H1 (cell line): ENCODE data around the gene SIAH3. TPM values are rescaled to one million over a fixed set of nuclear protein-coding genes. Genes with fewer than 3 reads are reported as not detected.

Source experiments
- CTCF ChIA-PET: fragments of 300-600 bp; sonication (Branson Sonifier 250); formaldehyde crosslinking; loops from one replicate; lab custom pipeline; 2021; ENCODE audit not compliant: partially characterized antibody; lab: Charles Lee
- POLR2A ChIA-PET: fragments of 300-600 bp; sonication (Branson Sonifier 250); formaldehyde crosslinking; loops from one replicate; lab custom pipeline; 2021; ENCODE audit warnings: inconsistent platforms; ENCODE audit not compliant: partially characterized antibody; lab: Charles Lee
- DNase-seq, 2 experiments: peaks; one replicate each; pipeline versions ENCODE4 v3.0.0 to v3.0.0-alpha.2; 2010 to 2022; ENCODE audit warnings: low spot score in 2 of 2, low read depth in 1 of 2, mixed read lengths in 1 of 2
- FAIRE-seq: peaks from 2 replicates; lab custom pipeline; 2011; peaks lifted over from hg19 to GRCh38; lab: Jason Lieb, UNC
- H2AFZ ChIP-seq: 2 replicates; pipeline ENCODE4 v1.8.1; 2012; ENCODE audit warnings: low read length, inconsistent platforms
- H2AK5ac ChIP-seq: 2 replicates; pipeline ENCODE4 v1.6.1; 2013; ENCODE audit warnings: low read depth, low read length
- H2BK120ac ChIP-seq: replicated peaks from 2 replicates; pipeline ENCODE3; 2013; ENCODE audit warnings: low read depth, low read length, inconsistent platforms
- H2BK12ac ChIP-seq: 2 replicates; pipeline ENCODE4 v1.6.1; 2013; ENCODE audit warnings: low read depth, low read length
- H2BK15ac ChIP-seq: 2 replicates; pipeline ENCODE4 v1.6.1; 2013; ENCODE audit warnings: low read length
- H2BK20ac ChIP-seq: 2 replicates; pipeline ENCODE4 v1.6.1; 2013; ENCODE audit warnings: low read length
- H2BK5ac ChIP-seq: 2 replicates; pipeline ENCODE4 v1.6.1; 2013; ENCODE audit warnings: low read depth, low read length
- H3K14ac ChIP-seq: 2 replicates; pipeline ENCODE4 v1.6.1; 2013; ENCODE audit warnings: inconsistent platforms; ENCODE audit not compliant: insufficient read length
- H3K18ac ChIP-seq: 2 replicates; pipeline ENCODE4 v1.6.1; 2013; ENCODE audit warnings: low read length; ENCODE audit errors: extremely low read depth
- H3K23ac ChIP-seq: 2 replicates; pipeline ENCODE4 v1.6.1; 2013; ENCODE audit warnings: inconsistent platforms; ENCODE audit not compliant: insufficient read length
- H3K23me2 ChIP-seq: 2 replicates; pipeline ENCODE4 v1.6.1; 2013; ENCODE audit warnings: low read depth, low read length
- H3K27ac ChIP-seq: 2 replicates; pipeline ENCODE4 v1.6.1; 2011; ENCODE audit warnings: low read depth, low read length, inconsistent platforms
- H3K27me3 ChIP-seq, 4 experiments: replicated peaks in 1 of 4; 1 replicate in 1 of 4; 2 replicates in 3 of 4; pipeline versions ENCODE4 v1.6.1 to v1.8.1; 2011 to 2013; ENCODE audit warnings: low read length in 3 of 4, mild to moderate bottlenecking in 3 of 4, inconsistent platforms in 2 of 4, mixed read lengths in 2 of 4, moderate library complexity in 1 of 4; ENCODE audit not compliant: control insufficient read depth in 3 of 4, insufficient read depth in 3 of 4; ENCODE audit errors: extremely low read depth in 1 of 4
- H3K36me3 ChIP-seq, 4 experiments: 2 replicates each; pipeline versions ENCODE4 v1.6.1 to v1.8.1; 2011 to 2013; ENCODE audit warnings: mild to moderate bottlenecking in 4 of 4, low read length in 3 of 4, moderate library complexity in 2 of 4, control low read depth in 1 of 4, inconsistent platforms in 1 of 4; ENCODE audit not compliant: insufficient read depth in 4 of 4, control insufficient read depth in 2 of 4
- H3K4ac ChIP-seq: replicated peaks from 2 replicates; pipeline ENCODE3; 2013; ENCODE audit warnings: low read length, low read depth, mixed read lengths, inconsistent platforms; ENCODE audit not compliant: insufficient read length
- H3K4me1 ChIP-seq, 4 experiments: replicated peaks in 1 of 4; 1 replicate in 1 of 4; 2 replicates in 3 of 4; pipeline versions ENCODE4 v1.6.1 to v1.8.1; 2011 to 2013; ENCODE audit warnings: low read length in 3 of 4, inconsistent platforms in 2 of 4, mixed read lengths in 1 of 4; ENCODE audit not compliant: insufficient read depth in 4 of 4, control insufficient read depth in 3 of 4
- H3K4me2 ChIP-seq, 2 experiments: 2 replicates each; pipeline versions ENCODE4 v1.6.1 to v1.8.1; 2011 to 2013; ENCODE audit warnings: low read depth in 2 of 2, low read length in 2 of 2, control low read depth in 1 of 2, inconsistent platforms in 1 of 2, mild to moderate bottlenecking in 1 of 2; ENCODE audit not compliant: insufficient read depth in 1 of 2
- H3K4me3 ChIP-seq, 4 experiments: fragments of 200-600, 300-600 bp in 1 of 4; sonication (generic), shearing (Covaris generic), sonication (Bioruptor Twin) in 1 of 4; 2 replicates each; pipeline versions ENCODE4 v1.5.1 to v1.8.1; 2011 to 2016; ENCODE audit warnings: low read length in 4 of 4, low read depth in 3 of 4, control low read depth in 2 of 4, inconsistent platforms in 2 of 4, mild to moderate bottlenecking in 2 of 4, mixed read lengths in 1 of 4, moderate library complexity in 1 of 4; ENCODE audit not compliant: insufficient read depth in 2 of 4; ENCODE audit errors: extremely low read depth in 1 of 4
- H3K56ac ChIP-seq: replicated peaks from 2 replicates; pipeline ENCODE3; 2013; ENCODE audit warnings: low read depth, mild to moderate bottlenecking, mixed read lengths, low read length, inconsistent platforms; ENCODE audit not compliant: insufficient read length
- H3K79me1 ChIP-seq: 2 replicates; pipeline ENCODE4 v1.6.1; 2013; ENCODE audit warnings: low read depth, low read length, control low read depth
- H3K79me2 ChIP-seq, 2 experiments: 2 replicates each; pipeline versions ENCODE4 v1.6.1 to v1.8.1; 2012 to 2013; ENCODE audit warnings: low read length in 2 of 2, mild to moderate bottlenecking in 2 of 2, inconsistent platforms in 1 of 2; ENCODE audit not compliant: insufficient read depth in 2 of 2, control insufficient read depth in 1 of 2
- H3K9ac ChIP-seq, 4 experiments: replicated peaks in 1 of 4; 1 replicate in 1 of 4; 2 replicates in 3 of 4; pipeline versions ENCODE4 v1.6.1 to v1.8.1; 2011 to 2013; ENCODE audit warnings: low read depth in 3 of 4, low read length in 3 of 4, control low read depth in 2 of 4, mild to moderate bottlenecking in 2 of 4, moderate library complexity in 2 of 4, inconsistent platforms in 1 of 4; ENCODE audit errors: extremely low read depth in 1 of 4
- H3K9me3 ChIP-seq, 2 experiments: 2 replicates each; pipeline versions ENCODE4 v1.6.1 to v1.8.1; 2012 to 2013; ENCODE audit warnings: mild to moderate bottlenecking in 2 of 2, moderate library complexity in 2 of 2, control low read depth in 1 of 2, inconsistent platforms in 1 of 2, low read depth in 1 of 2, low read length in 1 of 2, mixed read lengths in 1 of 2; ENCODE audit not compliant: insufficient read depth in 2 of 2
- H4K20me1 ChIP-seq, 2 experiments: replicated peaks in 1 of 2; 2 replicates each; pipeline versions ENCODE3 to v1.8.1; 2011 to 2013; ENCODE audit warnings: inconsistent platforms in 2 of 2, low read length in 2 of 2, mild to moderate bottlenecking in 1 of 2; ENCODE audit not compliant: insufficient read depth in 2 of 2, control insufficient read depth in 1 of 2
- H4K5ac ChIP-seq: 2 replicates; pipeline ENCODE4 v1.6.1; 2013; ENCODE audit warnings: low read length, low read depth, mixed read lengths, inconsistent platforms; ENCODE audit not compliant: insufficient read length
- H4K8ac ChIP-seq: 2 replicates; pipeline ENCODE4 v1.8.0; 2013; ENCODE audit warnings: mild to moderate bottlenecking, moderate library complexity, low read length, inconsistent platforms; ENCODE audit not compliant: insufficient read depth; ENCODE audit errors: extremely low read depth
- H4K91ac ChIP-seq: replicated peaks from 2 replicates; pipeline ENCODE3; 2013; ENCODE audit warnings: low read length, mixed read lengths, inconsistent platforms; ENCODE audit not compliant: insufficient read length
- BACH1 ChIP-seq: IDR thresholded peaks from 2 replicates; pipeline ENCODE4 v1.6.1; 2012; ENCODE audit warnings: low read length, improper control_type of control experiment
- BCL11A ChIP-seq, 2 experiments: IDR thresholded peaks; one replicate each; pipeline ENCODE4 v1.6.1; 2011; ENCODE audit warnings: low read depth in 2 of 2, low read length in 2 of 2, mild to moderate bottlenecking in 2 of 2
- CHD1 ChIP-seq: IDR thresholded peaks from 2 replicates; pipeline ENCODE4 v1.6.1; 2012; ENCODE audit warnings: low read depth, low read length, improper control_type of control experiment
- CHD2 ChIP-seq: IDR thresholded peaks from 2 replicates; pipeline ENCODE4 v1.6.1; 2012; ENCODE audit warnings: low read length, improper control_type of control experiment
- EP300 ChIP-seq, 2 experiments: IDR thresholded peaks; 1 replicate in 1 of 2; 2 replicates in 1 of 2; pipeline ENCODE4 v1.6.1; 2011 to 2012; ENCODE audit warnings: low read depth in 2 of 2, low read length in 2 of 2, mild to moderate bottlenecking in 2 of 2, borderline replicate concordance in 1 of 2, inconsistent platforms in 1 of 2, moderate library complexity in 1 of 2
- GTF2F1 ChIP-seq: IDR thresholded peaks from 2 replicates; pipeline ENCODE4 v1.6.1; 2012; ENCODE audit warnings: low read depth, low read length, improper control_type of control experiment, borderline replicate concordance
- KDM1A ChIP-seq: fragments of 200-600, 300-600 bp; sonication (generic); IDR thresholded peaks from 2 replicates; pipeline ENCODE4 v1.7.1; 2016; ENCODE audit warnings: mild to moderate bottlenecking, low read length, borderline replicate concordance
- NRF1 ChIP-seq: IDR thresholded peaks from 2 replicates; pipeline ENCODE4 v1.6.1; 2011; ENCODE audit warnings: mild to moderate bottlenecking, low read depth, low read length, improper control_type of control experiment
- POLR2A ChIP-seq, 2 experiments: IDR thresholded peaks; 1 replicate in 1 of 2; 2 replicates in 1 of 2; pipeline ENCODE4 v1.6.1; 2011; ENCODE audit warnings: low read depth in 2 of 2, low read length in 2 of 2, mild to moderate bottlenecking in 2 of 2; ENCODE audit errors: control extremely low read depth in 1 of 2
- POLR2AphosphoS5 ChIP-seq: IDR thresholded peaks from 2 replicates; pipeline ENCODE4 v1.6.1; 2011; ENCODE audit warnings: low read depth, low read length
- RAD21 ChIP-seq, 2 experiments: IDR thresholded peaks in 1 of 2; conservative IDR thresholded peaks in 1 of 2; 2 replicates each; pipeline ENCODE4 v1.6.1; 2011; ENCODE audit warnings: low read depth in 2 of 2, low read length in 2 of 2, improper control_type of control experiment in 1 of 2, inconsistent platforms in 1 of 2, mild to moderate bottlenecking in 1 of 2, moderate library complexity in 1 of 2
- RFX5 ChIP-seq: IDR thresholded peaks from 2 replicates; pipeline ENCODE4 v1.6.1; 2011; ENCODE audit warnings: low read depth, low read length, improper control_type of control experiment, borderline replicate concordance
- SIN3A ChIP-seq, 2 experiments: IDR thresholded peaks in 1 of 2; conservative IDR thresholded peaks in 1 of 2; 2 replicates each; pipeline ENCODE4 v1.6.1; 2011 to 2012; ENCODE audit warnings: low read length in 2 of 2, improper control_type of control experiment in 1 of 2, low read depth in 1 of 2, mild to moderate bottlenecking in 1 of 2
- SIX5 ChIP-seq: IDR thresholded peaks from 2 replicates; pipeline ENCODE4 v1.6.1; 2011; ENCODE audit warnings: mild to moderate bottlenecking, low read depth, low read length
- SP2 ChIP-seq: IDR thresholded peaks from 2 replicates; pipeline ENCODE4 v1.6.1; 2012; ENCODE audit warnings: mild to moderate bottlenecking, low read length, inconsistent platforms
- WGBS, 2 experiments: shearing (Covaris generic) in 1 of 2; methylation state at CpG; one replicate each; pipeline versions ENCODE4 v1.1.6 to v1.1.7; 2013 to 2015; ENCODE audit warnings: low lambda C conversion rate in 2 of 2, mixed read lengths in 2 of 2, inconsistent platforms in 1 of 2, low coverage in 1 of 2, missing lambda C conversion rate in 1 of 2; ENCODE audit not compliant: insufficient replicate concordance in 2 of 2, insufficient coverage in 1 of 2, insufficient read length in 1 of 2; ENCODE audit errors: extremely low coverage in 1 of 2, missing lambda C conversion rate in 1 of 2; 5-methylcytosine and 5-hydroxymethylcytosine counted together
- polyA plus RNA-seq, 7 experiments: library from polyadenylated mRNA; depleted of rRNA in 3 of 7; stranded (reverse) in 5 of 7; unstranded in 2 of 7; fragments of >200 nt in 5 of 7; fragments of 200-250 nt in 2 of 7; gene quantifications; 1 replicate in 5 of 7; 2 replicates in 1 of 7; 4 replicates in 1 of 7; pipeline versions ENCODE4 v1.2.1 to v1.2.3, GENCODE V29; 2011 to 2013; ENCODE audit warnings: missing spikeins in 2 of 7, mixed read lengths in 2 of 7
- total RNA-seq: library from RNA; stranded (reverse); fragmentation: NEBNext Ultra II Directional; extraction: Animal tissue kit (Norgen Biotek cat#: 25700); gene quantifications from 2 replicates; pipeline ENCODE4 v1.2.1, GENCODE V29; 2021

The SIAH3 gene
- total and polyA plus RNA-seq, 2 of the 8 experiments (the other 6 are each of a cell fraction or from before 2014, with no cell fraction given), result 0.15 to 0.17 TPM

DNA sequence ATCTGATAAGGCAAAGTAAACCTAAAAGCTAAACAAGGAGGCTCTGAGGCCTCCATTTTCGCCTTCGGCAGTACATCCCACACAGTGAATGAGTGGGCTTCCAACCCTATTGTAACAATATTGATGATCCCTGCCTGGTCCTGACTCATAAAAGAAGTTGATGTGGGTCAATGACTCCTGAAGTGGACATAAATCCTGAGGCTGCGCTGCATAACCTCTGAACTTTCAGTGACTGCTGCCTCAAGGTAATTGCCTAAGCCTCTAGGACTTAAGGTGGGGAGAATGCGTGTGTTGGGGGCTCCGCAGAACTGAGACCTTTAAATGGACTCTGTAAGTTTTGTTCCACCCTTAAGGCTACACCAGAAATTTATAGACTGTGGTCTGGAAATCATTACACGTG is 42.6 kb downstream of the SIAH3 start:
- POLR2A ChIA-PET, result no interaction called here
- no peak for TF ChIP-seq SIN3A (conservative IDR thresholded peaks at IDR 0.05 in 1 of 2, IDR thresholded peaks at IDR 0.05 in 1 of 2; ENCODE audit: low read depth in 1 of 2, low read length in 2 of 2)
- no peak for TF ChIP-seq SP2
- TF ChIP-seq GTF2F1, result no peak
- TF ChIP-seq CHD2, result no peak
- no peak for TF ChIP-seq BCL11A (IDR thresholded peaks at IDR 0.05; ENCODE audit: low read depth in 2 of 2, low read length in 2 of 2)
- no peak for TF ChIP-seq BACH1
- no peak for TF ChIP-seq EP300 (IDR thresholded peaks at IDR 0.05; ENCODE audit: borderline replicate concordance in 1 of 2, low read depth in 2 of 2, low read length in 2 of 2)
- no peak for TF ChIP-seq RFX5
- no peak for TF ChIP-seq POLR2AphosphoS5
- no peak for TF ChIP-seq CHD1
- TF ChIP-seq POLR2A (IDR thresholded peaks at IDR 0.05; ENCODE audit: control extremely low read depth in 1 of 2, low read depth in 2 of 2, low read length in 2 of 2), result no peak
- TF ChIP-seq RAD21 (IDR thresholded peaks at IDR 0.05 in 1 of 2, conservative IDR thresholded peaks at IDR 0.05 in 1 of 2; ENCODE audit: low read depth in 2 of 2, low read length in 2 of 2), result no peak
- TF ChIP-seq KDM1A, result no peak
- TF ChIP-seq SIX5, result no peak
- no peak for TF ChIP-seq NRF1

More for the DNA sequence above, 42.6 kb downstream of the SIAH3 start:
- Histone ChIP-seq H4K91ac (no peak overlapping the region), H3K4me2 (no peak overlapping the region), H2BK12ac (no peak overlapping the region), H3K27me3 (no peaks in the 10 kb centered on the region), H2BK20ac (no peak overlapping the region), H3K9ac (no peak overlapping the region), H3K56ac (no peak overlapping the region), H4K8ac (no peak overlapping the region), H3K14ac (no peak overlapping the region), H4K20me1 (no peaks in the 10 kb centered on the region), H2AFZ (no peak overlapping the region), H3K4me1 (no peaks in the 10 kb centered on the region; a peak in 1 of 7 replicates), H3K27ac (no peak overlapping the region), H2BK120ac (no peak overlapping the region), H2BK5ac (no peak overlapping the region), H3K18ac (no peak overlapping the region), H3K79me1 (no peaks in the 10 kb centered on the region), H3K79me2 (no peaks in the 10 kb centered on the region), H2BK15ac (no peak overlapping the region), H3K36me3 (no peaks in the 10 kb centered on the region), H3K9me3 (no peaks in the 10 kb centered on the region), H3K23me2 (no peaks in the 10 kb centered on the region), H4K5ac (no peak overlapping the region), H3K23ac (no peak overlapping the region), H3K4me3 (no peak overlapping the region), H2AK5ac (no peak overlapping the region), H3K4ac (no peak overlapping the region)
- DNase-seq (no peak), FAIRE-seq (no peak)
- CTCF ChIA-PET, result interaction anchor here (1.2 to 3.3 kb wide), 3 partner anchors 16 to 145 kb away, joined by 4 to 9 read pairs (median 4); no protein-coding TSS in a partner anchor
- WGBS, 2 experiments, result 87% methylated on average over 6 of the region's 6 CpGs; no CpG with 5 or more reads in 1 of the 2 experiments
